ENCODE results near the gene MATCAP1.

Gene MATCAP1

DNA sequence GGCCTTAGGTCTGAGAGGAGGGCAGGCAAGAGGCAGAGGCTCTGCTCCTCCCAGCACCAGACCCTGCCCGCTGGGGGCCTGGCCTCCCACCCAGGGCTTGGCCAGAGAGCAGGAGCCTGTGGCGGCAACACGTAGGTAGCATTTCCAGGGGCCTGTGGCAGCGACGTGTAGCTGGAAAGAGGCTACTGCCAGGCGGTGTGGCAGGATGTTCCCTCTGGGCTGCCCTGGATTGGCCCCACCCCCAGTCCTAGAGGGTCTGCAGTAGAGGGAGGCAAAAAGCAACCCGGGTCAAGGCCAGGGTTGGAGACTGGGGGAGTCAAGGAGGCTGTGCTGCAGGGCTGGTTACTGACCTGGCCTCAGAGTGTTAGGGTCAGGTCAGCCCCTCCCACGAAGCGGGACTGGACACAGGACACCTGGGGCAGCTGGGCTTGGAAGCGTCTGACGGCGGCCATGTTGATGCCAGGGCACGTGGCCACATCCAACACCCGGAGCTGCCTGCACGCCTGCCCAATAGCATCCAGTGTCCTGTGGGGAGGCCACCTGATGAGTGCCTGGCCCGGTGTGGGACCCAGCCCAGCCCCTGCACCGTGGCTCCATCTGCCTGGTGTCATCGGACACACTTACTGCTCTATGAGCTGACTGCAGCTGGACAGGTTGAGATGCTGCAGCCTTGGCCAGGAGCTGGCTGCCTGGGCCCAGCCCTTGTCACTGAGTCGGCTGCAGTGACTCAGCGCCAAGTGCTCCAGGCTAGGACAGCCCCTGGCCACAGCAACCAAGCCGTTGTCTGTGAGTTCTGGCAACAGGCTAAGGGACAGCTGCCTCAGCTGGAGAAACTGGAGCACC, 23.7 kb upstream of the MATCAP1 start:
- DNase-seq: no peak

DNA sequence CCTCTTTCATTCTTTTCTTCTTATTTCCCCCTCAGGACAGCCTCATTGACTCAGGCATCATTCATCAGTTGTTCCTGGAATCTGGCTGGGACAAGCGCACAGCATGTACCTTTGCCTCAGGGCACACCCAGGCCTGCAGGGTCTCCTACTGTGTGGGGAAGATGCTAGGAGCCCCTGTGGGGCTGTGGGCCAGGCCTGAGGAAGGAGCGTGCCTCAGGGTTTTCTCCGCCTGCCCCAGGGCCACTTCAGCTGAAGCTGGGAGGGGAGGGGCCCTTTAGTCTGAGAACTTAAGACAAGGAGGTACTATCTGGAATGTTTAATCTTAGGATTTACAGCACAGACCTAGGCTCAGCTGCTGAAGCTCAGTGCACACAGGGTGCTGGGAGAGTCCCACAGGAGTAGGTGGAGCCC, 23.1 kb upstream of the MATCAP1 start:
- no peak for DNase-seq

DNA sequence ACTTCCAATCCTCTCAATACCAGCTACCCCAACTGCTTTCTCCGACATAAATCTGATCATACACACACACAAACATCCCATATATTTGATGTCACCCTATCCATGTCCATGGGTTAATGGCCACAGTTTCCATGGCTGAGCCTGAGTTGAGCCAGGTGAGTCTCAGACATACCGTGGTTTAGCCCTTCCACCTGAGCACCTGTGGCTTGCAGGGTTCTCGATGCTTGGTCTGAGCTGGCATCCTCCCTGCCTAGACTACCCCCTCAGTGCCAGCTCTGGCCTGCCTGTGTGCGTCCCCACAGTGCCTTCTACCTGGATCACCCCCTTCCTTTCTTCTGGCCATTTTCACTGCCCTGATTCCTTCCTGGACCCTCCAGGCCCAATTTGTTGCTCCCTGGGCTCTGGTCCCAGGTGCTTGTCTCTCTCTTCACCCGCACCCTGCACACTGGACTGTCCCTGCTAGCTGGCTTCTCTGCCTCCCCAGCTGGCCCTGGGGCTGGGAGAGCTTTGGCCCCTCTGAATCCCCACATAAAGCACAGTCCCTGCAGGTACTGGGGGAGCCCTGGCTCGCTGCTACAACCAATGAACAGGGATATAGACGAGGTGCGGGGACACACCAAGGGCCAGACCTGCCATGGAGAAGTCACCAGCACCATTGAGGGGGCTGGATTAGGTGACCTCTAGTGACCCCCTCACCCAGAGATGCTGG, 22.5 kb upstream of the MATCAP1 start:
- no peak for DNase-seq

DNA sequence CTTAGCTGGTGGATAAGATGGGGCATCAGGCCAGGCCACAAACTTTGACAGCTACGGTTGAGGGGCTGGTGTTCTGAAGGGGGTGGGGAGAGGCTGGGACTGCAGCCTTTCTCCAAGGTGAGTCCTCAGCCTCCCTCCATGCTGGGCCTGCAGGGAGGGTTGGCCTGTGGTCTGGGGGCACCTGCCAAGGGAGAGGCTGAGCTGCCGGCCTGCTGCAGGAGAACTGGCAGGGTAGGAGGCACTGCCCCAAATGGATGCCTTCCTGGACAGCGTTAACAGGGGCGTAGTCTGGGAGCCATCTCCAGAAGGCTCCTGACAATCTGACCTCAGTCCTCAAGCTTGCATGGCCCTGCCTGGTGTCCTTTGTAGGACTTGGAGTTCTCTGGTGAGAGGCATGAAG, 20.3 kb upstream of the MATCAP1 start:
- no peak for DNase-seq

DNA sequence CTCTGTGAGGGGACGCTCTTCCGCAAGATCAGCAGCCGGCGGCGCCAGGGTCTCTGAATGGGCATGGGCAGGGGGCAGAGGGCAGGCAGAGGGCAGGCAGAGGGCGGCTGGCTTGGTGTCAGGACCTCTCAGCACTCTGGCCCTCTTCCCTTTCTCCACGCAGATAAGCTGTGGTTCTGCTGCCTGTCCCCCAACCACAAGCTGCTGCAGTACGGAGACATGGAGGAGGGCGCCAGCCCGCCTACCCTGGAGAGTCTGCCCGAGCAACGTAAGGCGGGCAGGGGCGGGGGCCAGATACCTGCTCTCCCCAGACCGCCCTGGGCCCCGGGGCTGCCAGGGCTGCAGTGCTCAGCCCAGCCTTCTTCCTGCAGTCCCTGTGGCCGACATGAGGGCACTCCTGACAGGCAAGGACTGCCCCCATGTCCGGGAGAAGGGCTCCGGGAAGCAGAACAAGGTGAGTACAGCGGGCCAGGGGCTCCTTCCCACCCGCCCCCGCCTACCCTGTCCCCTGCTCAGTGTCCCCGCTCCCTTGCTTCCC, 19.3 kb upstream of the MATCAP1 start:
- DNase-seq: no peak

DNA sequence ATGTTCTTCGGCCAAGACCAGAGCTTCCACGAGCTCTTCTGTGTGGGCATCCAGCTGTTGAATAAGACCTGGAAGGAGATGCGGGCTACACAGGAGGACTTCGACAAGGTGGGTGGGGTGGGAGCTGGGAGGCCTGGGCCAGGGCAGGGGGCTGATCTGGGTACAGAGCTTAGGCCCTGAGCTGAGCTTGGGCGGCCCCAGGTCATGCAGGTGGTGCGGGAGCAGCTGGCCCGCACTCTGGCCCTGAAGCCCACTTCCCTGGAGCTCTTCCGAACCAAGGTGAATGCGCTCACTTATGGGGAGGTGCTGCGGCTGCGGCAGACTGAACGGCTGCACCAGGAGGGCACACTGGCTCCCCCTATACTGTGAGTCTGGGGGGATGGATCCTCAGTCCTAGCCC, 18.7 kb upstream of the MATCAP1 start:
- no peak for DNase-seq

DNA sequence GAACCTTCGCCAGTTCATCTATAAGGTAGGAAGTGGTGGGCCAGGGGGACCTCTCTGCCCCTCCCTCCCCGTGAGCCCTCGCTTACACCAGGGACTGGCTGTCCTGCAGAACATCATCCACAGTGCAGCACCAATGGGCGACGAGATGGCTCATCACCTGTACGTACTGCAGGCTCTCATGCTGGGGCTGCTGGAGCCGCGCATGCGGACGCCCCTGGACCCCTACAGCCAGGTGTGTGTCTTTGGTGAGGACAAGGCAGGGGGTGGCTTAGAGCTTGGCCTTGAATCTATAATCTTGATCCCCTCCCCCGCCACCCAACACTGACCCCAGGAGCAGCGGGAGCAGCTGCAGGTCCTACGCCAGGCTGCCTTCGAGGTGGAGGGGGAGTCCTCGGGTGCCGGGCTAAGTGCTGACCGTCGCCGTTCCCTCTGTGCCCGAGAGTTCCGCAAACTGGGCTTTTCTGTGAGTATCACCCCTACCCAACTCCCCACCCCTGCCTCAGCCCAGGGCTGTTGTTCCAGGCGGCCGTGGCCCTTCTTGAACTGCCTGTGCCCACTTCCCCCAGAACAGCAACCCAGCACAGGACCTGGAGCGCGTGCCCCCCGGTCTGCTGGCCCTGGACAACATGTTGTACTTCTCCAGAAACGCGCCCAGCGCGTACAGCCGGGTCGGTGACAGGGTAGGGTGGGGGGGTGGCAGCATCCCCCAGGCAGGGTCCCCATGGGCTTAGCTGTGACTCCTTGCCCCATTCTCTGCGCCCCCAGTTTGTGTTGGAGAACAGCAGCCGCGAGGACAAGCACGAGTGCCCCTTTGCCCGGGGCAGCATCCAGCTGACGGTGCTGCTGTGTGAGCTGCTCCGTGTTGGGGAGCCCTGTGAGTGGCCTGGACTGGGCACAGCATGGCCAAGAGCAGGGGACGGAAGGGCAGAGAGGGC, 17.9 kb upstream of the MATCAP1 start:
- no peak for DNase-seq

DNA sequence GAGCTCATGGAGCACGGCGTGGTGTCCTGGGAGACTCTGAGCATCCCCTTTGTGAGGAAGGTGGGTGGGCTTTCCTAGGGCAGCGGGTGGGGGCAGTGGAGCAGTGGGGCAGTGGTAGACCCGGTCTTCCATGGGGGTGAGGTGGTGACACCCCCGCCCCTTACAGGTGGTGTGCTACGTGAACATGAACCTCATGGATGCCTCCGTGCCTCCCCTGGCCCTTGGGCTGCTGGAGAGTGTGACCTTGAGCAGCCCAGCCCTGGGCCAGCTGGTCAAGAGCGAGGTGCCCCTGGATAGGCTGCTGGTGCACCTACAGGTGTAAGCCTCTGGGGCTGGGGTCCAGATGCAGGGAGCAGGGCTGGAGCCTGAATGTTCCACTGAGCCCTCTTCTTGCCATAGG, 16.7 kb upstream of the MATCAP1 start:
- no peak for DNase-seq

DNA sequence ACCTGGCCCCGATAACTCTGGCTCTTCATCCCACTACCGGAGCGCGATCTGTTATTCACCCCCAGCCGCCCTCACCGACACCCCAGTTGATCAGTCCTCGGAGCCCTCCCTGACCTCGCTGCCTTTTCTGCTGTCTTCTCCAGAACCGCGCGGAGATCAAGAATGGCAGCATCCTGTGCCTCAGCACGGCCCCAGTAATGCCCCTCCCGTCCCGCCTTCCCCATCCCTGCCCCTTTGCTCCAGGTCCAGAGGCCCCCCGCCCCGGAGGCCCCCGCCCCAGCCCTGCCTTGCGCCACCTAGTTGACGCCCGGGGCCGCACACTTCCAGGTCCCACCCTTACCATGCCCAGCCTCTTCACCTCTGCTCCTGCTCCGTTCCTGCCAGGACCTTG, 16.0 kb upstream of the MATCAP1 start:
- no peak for DNase-seq

DNA sequence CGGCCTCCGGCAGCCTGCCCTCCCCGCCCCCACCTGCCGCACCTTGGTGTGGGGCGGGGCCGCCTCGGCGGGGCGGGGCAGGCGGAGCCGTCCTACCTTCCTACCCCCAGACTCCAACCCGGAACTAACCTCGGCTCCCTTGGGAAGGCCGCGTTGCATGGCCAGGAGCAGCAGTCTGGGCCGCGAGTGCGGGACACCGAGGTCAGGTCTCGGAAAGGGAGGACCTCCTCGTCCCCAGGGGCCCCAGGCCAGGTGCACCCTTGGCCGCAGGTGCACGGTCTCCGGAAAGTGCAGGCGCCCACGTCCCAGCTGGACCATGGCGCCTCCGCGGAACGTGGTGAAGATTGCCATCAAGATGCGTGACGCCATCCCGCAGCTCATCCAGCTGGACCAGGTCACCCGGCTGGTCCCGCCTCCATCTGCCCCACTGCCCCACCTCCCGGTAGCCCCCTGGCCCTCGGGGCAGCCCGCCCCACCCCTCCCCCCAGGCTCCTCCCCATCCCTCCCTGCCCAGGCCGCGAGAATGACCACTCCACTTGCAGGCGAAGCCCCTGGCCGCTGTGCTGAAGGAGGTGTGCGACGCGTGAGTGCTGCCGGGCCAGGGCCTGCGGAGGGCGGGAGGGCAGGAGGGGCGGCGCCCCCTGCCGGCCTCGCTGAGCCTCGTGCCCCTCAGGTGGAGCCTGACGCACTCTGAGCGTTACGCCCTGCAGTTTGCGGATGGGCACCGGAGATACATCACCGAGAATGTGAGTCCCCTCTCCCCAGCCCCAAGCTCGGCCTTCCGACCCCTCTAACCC, 15.4 kb upstream of the MATCAP1 start, which contains the start of gene ELMO3:
Gene ELMO3, plus strand, starts transcription at position 121 of the 797 bp plus-strand sequence. Its CDS starts 196 bp downstream, at position 317.
- DNase-seq: no peak

DNA sequence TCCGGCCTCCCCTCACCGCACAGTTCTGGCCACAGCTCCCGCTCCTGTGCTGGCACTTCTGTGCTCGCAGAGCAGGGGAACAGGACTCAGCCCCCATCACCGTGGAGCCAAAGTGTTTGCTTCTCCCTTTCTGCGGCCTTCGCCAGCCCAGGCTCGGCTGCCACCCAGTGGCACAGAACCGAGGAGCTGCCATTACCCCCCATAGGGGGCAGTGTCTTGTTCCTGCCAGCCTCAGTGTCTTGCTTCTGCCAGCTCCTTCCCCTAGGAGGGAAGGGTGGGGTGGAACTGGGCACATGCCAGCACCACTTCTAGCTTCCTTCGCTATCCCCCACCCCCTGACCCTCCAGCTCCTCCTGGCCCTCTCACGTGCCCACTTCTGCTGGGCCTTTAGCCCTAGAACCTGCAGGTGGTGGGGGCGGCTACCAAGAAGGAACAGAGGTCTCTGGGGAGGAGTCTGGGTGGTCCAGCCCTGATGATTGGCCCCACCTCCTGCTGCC, 14.5 kb upstream of the MATCAP1 start:
- DNase-seq: peak; percentile 5 to 29

DNA sequence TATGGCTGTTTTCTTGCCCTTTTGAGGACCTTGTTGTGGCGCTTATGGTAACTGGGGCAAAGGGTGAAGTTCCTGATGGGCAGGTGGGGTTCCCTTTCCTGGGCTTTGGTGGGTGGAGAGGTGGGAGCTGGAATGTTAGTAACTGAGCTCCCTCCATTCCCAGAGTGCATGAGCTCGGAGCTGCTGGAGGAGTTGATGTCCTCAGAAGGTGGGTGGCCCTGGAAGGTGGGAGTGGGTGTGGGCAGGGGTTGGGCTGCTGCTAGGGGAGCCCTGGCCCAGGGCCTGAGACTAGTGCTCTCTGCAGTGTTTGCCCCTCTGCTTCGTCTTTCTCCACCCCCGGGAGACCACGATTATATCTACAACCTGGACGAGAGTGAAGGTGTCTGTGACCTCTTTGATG, 13.9 kb upstream of the MATCAP1 start:
- DNase-seq: no peak

DNA sequence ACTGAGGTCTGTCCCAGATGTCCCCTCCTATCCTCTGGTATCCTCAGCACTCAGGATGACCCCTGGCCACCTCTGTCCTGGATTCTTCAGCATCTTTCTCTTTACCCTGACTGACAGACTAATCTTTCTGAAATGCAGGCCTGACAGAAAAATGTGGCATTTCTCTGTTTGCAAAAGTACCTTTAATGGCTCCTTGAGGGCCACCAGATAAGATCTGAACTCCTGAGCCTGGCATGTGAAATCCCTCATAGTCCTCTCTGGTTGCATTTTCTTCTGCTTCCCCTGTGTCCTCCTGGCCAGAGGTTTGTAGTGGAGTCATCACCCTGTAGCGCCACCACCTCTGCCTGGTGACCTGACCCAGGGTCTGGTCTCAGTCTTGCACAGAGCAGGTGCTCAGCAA, 13.1 kb upstream of the MATCAP1 start:
- DNase-seq: no peak

DNA sequence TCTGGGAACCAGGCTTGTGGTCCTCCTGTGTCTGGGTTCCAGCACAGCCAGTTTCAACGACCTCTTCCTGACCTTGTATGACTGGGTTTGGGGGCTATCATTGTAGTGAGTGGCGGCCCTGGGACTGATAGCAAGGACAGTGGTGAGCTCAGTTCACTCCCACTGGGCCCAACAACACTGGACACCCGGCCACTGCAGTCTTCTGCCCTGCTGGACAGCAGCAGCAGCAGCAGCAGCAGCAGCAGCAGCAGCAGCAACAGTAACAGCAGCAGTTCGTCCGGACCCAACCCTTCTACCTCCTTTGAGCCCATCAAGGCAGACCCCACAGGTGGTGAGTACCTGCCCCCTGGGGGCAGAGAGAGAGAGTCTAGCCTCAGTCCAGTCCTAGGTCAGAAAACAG, 11.9 kb upstream of the MATCAP1 start:
- DNase-seq: no peak

DNA sequence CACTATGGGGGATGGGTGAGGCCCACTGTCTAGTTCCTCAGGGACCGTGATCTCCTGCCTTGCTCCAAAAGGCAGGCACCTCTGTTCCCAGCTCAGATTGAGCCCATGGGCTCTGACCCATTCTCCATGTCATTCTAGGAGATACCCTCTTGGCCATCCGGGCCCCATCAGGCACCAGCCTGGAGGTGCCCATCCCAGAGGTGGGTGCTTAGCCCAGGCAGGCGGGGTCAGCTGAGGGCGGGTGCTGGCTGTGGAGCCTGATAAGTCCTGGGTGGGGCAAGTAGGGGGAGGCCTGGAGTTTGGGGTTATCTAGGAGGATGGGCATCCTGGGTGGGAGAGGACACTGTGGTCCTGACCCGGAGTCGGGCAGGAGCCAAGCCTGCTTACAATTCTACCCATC, 10.5 kb upstream of the MATCAP1 start:
- DNase-seq: no peak

DNA sequence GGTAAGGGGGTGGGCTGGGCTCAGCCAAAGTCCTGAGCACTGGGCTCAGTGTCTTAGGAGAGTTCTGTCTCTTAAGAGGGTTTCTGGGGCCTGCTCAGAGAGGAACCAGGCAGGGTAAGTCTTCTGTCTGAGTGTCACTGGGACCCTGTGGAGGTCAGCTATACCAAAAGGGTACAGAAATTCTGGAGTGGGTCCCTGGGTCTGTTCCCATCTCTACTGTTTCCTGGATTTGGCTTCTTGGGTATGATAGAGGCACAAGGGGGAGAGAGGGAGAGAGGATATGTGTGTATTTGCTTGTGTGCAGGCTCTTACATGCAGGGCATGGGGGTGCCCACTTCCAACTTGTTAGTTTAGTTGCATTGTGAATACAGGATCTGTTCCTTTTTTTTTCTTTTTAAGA, 9.8 kb upstream of the MATCAP1 start:
- DNase-seq: no peak

DNA sequence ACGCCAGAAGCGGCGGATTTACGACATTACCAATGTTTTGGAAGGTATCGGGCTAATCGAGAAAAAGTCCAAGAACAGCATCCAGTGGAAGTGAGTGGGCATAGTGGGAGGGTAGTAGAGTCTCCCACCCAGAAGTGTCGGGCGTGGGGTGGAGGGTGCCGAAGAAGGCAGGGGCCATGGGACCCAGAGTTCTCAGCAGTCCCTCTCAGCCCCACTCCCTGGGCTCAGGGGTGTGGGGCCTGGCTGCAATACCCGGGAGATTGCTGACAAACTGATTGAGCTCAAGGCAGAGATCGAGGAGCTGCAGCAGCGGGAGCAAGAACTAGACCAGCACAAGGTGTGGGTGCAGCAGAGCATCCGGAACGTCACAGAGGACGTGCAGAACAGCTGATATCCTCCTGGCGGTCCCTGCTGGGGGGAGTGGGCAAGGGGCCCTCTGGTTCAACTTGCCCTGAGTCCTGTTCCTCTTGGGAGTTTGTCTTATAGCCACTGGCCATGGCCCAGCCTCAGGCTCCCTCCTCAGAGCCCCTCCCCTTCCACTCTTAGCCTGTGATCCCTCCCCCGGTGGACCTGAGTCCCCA, 9.1 kb upstream of the MATCAP1 start:
- DNase-seq: no peak

DNA sequence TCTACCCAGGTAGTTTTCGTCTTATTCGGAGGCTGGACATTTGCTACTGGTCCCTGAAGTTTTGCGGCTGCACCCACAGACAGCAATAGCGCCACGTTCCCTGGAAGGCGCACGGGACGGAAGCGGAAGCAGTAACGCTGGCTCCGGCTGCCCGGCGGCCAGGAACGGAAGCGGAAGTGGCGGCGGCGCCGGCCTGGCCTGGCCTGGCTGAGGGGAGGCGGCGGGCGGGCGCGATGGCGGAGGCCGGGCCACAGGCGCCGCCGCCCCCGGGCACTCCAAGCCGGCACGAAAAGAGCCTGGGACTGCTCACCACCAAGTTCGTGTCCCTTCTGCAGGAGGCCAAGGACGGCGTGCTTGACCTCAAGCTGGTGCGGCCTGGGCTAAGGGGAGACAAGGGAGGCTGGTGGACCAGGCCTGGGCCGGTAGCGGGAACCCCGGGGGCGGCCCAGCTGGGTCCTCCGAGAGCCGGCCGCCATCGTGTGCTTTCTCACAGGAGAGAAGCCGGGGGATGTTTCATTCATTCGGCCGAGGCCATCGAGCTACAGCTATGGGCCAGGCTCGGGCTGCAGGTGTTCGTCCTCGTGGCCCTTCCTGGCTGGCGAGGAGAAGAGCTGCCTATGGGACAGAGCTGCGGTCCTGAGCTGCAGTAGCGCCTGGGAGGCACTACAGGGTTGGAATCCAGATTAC, 8.4 kb upstream of the MATCAP1 start, which contains the start of gene E2F4:
Gene E2F4, plus strand, starts transcription at position 161 of the 687 bp plus-strand sequence. Its CDS starts 73 bp downstream, at position 234.
- peak; percentile 64 to 82 for DNase-seq

DNA sequence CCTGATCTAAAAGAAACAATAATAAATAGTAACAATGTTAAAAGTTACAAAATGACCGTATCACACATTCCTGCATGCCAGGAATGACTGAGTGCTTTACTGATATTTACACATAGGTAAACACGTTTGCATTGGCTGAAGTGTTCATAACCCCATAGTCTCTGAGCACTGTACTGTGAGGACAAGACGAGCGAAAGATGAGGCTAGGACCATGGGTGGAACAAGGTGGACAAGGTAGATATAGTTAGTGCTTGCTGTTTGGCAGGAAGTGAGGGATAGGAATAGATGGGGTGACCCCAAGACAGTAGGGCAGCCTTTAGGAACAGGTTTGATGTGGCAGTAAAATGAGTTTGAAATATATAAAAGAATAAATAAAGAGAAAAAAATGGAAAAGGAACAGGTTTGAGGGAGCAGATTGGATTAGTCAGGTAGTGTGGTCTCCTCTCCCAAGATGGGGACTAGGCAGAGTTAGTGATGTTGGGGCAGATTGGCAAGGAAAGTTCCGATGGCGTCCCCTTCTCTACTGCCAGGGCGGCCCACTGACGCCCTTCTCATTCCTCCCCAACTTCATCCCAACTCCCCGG, 7.7 kb upstream of the MATCAP1 start:
- no peak for DNase-seq

All from bone marrow (tissue), 2 donors.